Suprapubic skin (tissue), 4 donors: ENCODE results near the gene LRRTM3. TPM values are rescaled to one million over a fixed set of nuclear protein-coding genes. Genes with fewer than 3 reads are reported as not detected.

ENCODE experiments used
- DNase-seq, 2 donors: peaks; one replicate each; pipeline ENCODE4 v3.0.0-alpha.2; 2019; ENCODE audit warnings: low spot score in 2 of 2
- H3K27ac ChIP-seq: fragments of 200-600 bp; sonication (generic); one replicate; pipeline ENCODE4 v1.5.1; 2019
- H3K27me3 ChIP-seq: fragments of 200-600 bp; sonication (generic); one replicate; pipeline ENCODE4 v1.5.1; 2019
- H3K36me3 ChIP-seq: fragments of 200-600 bp; sonication (generic); one replicate; pipeline ENCODE4 v1.5.1; 2019
- H3K4me1 ChIP-seq: fragments of 200-600 bp; sonication (generic); one replicate; pipeline ENCODE4 v1.5.1; 2019
- H3K4me3 ChIP-seq: fragments of 200-600 bp; sonication (generic); one replicate; pipeline ENCODE4 v1.5.1; 2019; ENCODE audit warnings: mild to moderate bottlenecking
- H3K9me3 ChIP-seq: fragments of 200-600 bp; sonication (generic); one replicate; pipeline ENCODE4 v1.5.1; 2019
- CTCF ChIP-seq, 2 donors: fragments of 200-600 bp in 1 of 2; fragments of 450-650 bp in 1 of 2; sonication (generic) in 1 of 2; IDR thresholded peaks; one replicate each; pipeline ENCODE4 v1.5.1; 2016 to 2019; ENCODE audit warnings: antibody characterized with exemption in 2 of 2, mild to moderate bottlenecking in 1 of 2, moderate library complexity in 1 of 2
- EP300 ChIP-seq: sonication (generic); formaldehyde crosslinking; IDR thresholded peaks from one replicate; pipeline ENCODE4 v1.6.1; 2017; ENCODE audit warnings: antibody characterized with exemption
- POLR2A ChIP-seq, 2 donors: fragments of 450-650 bp; IDR thresholded peaks; one replicate each; pipeline ENCODE4 v1.6.1; 2017; ENCODE audit warnings: antibody characterized with exemption in 2 of 2, mild to moderate bottlenecking in 2 of 2, moderate library complexity in 2 of 2
- POLR2AphosphoS5 ChIP-seq, 3 donors: sonication (generic); formaldehyde crosslinking; IDR thresholded peaks; one replicate each; pipeline ENCODE4 v1.6.1; 2017; ENCODE audit warnings: antibody characterized with exemption in 3 of 3
- WGBS: methylation state at CpG from one replicate; pipeline ENCODE4 v1.1.5; 2018; 5-methylcytosine and 5-hydroxymethylcytosine counted together
- total RNA-seq, 4 donors: library from RNA; depleted of rRNA; stranded (reverse); fragments of >200 nt; gene quantifications; one replicate each; pipeline ENCODE4 v1.1.0, GENCODE V29; 2016

LRRTM3 gene
- total RNA-seq, 4 donors from 2014 or later = not detected

GRCh38 chr10:67098461-67098860, 172.6 kb downstream of the LRRTM3 start:
- H3K36me3 ChIP-seq = no peaks in the 10 kb centered on the region
- no peak overlapping the region for H3K27ac ChIP-seq
- H3K9me3 ChIP-seq = no peaks in the 10 kb centered on the region
- no peak overlapping the region for H3K4me3 ChIP-seq
- TF ChIP-seq CTCF (IDR thresholded peaks at IDR 0.05) = no peak
- TF ChIP-seq POLR2A (IDR thresholded peaks at IDR 0.05) = no peak
- no peak for TF ChIP-seq POLR2AphosphoS5 (IDR thresholded peaks at IDR 0.05)
- no peak for TF ChIP-seq EP300
- WGBS = 63% methylated on average over 2 of the region's 2 CpGs
- no peak for DNase-seq
- H3K4me1 ChIP-seq = no peaks in the 10 kb centered on the region
- H3K27me3 ChIP-seq = no peaks in the 10 kb centered on the region

GRCh38 chr10:67100951-67101350, 175.1 kb downstream of the LRRTM3 start:
- H3K36me3 ChIP-seq = no peaks in the 10 kb centered on the region
- H3K4me3 ChIP-seq = no peak overlapping the region
- H3K27ac ChIP-seq = no peak overlapping the region
- DNase-seq = no peak
- 50% methylated on average over 3 of the region's 3 CpGs for WGBS
- no peaks in the 10 kb centered on the region for H3K4me1 ChIP-seq
- H3K9me3 ChIP-seq = no peaks in the 10 kb centered on the region
- no peaks in the 10 kb centered on the region for H3K27me3 ChIP-seq
- TF ChIP-seq POLR2A (IDR thresholded peaks at IDR 0.05) (no peak), EP300 (no peak), POLR2AphosphoS5 (IDR thresholded peaks at IDR 0.05) (no peak), CTCF (IDR thresholded peaks at IDR 0.05) (no peak)

DNA sequence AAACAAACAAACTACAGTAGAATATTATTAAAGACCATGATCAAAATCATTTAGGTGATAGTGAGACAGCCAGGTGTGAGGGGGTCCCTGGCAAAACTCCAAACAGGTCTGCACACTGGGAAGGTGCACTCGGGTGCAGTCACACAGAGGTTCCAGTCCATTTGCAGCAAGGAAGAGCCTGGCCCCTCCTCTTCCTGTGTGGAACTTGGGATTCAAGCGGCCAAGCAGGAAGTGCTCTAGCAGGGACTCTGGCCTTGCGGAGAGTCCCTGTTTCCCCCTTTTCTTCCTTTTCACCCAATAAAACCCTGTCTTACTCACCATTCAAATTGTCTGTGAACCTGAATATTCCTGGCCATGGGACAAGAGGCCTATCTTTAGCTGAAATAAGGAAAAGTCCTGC, 181.8 kb downstream of the LRRTM3 start:
- TF ChIP-seq EP300 = no peak
- no peak for TF ChIP-seq POLR2A (IDR thresholded peaks at IDR 0.05)
- no peak for TF ChIP-seq CTCF (IDR thresholded peaks at IDR 0.05)
- no peak for TF ChIP-seq POLR2AphosphoS5 (IDR thresholded peaks at IDR 0.05)
- Histone ChIP-seq H3K36me3 (no peaks in the 10 kb centered on the region), H3K27ac (no peak overlapping the region), H3K9me3 (no peaks in the 10 kb centered on the region), H3K27me3 (no peaks in the 10 kb centered on the region), H3K4me3 (no peak overlapping the region), H3K4me1 (no peaks in the 10 kb centered on the region)
- no peak for DNase-seq
- WGBS = 81% methylated on average over 3 of the region's 3 CpGs

DNA sequence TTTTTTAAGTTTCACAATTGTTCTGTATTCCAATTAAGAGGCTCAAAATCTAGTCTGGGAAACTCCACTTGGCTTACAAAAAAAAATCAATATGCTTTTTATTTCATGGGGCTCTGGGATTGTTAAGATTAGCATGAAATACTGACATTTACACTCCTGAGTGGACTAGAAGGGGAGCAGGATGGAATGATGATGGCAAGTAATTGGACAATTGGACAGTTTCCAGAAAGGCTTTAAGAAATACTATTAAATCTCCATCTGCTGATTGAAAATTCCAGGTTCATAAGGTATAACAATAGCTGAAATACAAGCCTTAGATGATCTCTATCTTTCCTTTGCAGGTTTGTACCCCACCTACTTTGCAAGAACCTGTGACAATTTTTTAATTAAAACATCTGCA, 184.4 kb downstream of the LRRTM3 start:
- H3K4me3 ChIP-seq = no peak overlapping the region
- no peak overlapping the region for H3K27ac ChIP-seq
- no peaks in the 10 kb centered on the region for H3K4me1 ChIP-seq
- H3K27me3 ChIP-seq = no peaks in the 10 kb centered on the region
- DNase-seq = no peak
- H3K9me3 ChIP-seq = no peaks in the 10 kb centered on the region
- TF ChIP-seq POLR2A (IDR thresholded peaks at IDR 0.05) = no peak
- no peak for TF ChIP-seq EP300
- no peak for TF ChIP-seq POLR2AphosphoS5 (IDR thresholded peaks at IDR 0.05)
- no peak for TF ChIP-seq CTCF (IDR thresholded peaks at IDR 0.05)
- no peaks in the 10 kb centered on the region for H3K36me3 ChIP-seq

DNA sequence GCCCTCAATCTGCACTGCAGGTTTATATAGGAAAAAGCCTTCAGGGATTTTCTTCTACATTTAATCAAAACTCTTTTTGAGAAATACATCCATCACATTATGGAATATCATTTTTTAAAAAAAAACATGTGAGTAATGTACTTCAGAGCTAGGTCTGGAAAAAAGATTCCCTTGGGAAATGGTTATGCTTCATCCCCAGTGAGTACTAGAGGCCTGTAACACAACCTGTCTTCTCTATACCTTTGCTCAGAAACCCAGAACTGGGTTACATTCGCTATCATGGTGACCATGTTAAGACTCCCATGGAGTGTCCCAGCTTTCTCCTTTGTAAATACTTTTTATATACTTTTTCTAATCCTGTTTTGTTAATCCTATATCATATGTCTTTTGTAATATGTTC, 186.9 kb downstream of the LRRTM3 start:
- WGBS = 89% methylated on average over 1 of the region's 1 CpG
- Histone ChIP-seq H3K27ac (no peak overlapping the region), H3K4me3 (no peak overlapping the region), H3K4me1 (no peaks in the 10 kb centered on the region), H3K9me3 (no peaks in the 10 kb centered on the region), H3K36me3 (no peaks in the 10 kb centered on the region), H3K27me3 (no peaks in the 10 kb centered on the region)
- DNase-seq = no peak
- TF ChIP-seq EP300 (no peak), POLR2A (IDR thresholded peaks at IDR 0.05) (no peak)

DNA sequence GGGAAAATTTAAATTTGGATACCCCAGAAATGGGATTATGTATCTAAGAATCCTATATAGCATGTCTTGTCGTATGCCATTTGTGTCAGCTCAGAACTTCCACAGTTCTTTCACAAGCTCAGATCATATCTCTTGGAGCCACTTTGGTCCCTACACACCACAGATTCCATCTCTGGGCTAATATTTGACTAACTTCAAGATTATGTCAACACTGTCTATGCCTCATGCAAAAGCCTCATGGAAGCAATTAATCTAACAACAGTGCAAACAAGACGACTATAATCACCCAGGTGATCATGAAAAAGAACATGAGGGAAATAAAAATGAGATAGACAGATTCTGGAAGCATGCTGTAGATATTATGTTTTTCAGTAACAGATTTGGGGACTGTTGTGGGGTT, 189.1 kb downstream of the LRRTM3 start:
- no peak overlapping the region for H3K4me3 ChIP-seq
- no peak for TF ChIP-seq EP300
- no peak for TF ChIP-seq CTCF (IDR thresholded peaks at IDR 0.05)
- no peak for TF ChIP-seq POLR2A (IDR thresholded peaks at IDR 0.05)
- H3K27ac ChIP-seq = no peak overlapping the region
- H3K4me1 ChIP-seq = no peaks in the 10 kb centered on the region
- H3K9me3 ChIP-seq = no peaks in the 10 kb centered on the region
- no peaks in the 10 kb centered on the region for H3K27me3 ChIP-seq
- H3K36me3 ChIP-seq = no peaks in the 10 kb centered on the region
- 80% methylated on average over 2 of the region's 2 CpGs for WGBS
- no peak for DNase-seq
